Stimulated activated CD4-positive, alpha-beta T cell treated with anti-CD3 and anti-CD28 coated beads, Interleukin-2, amount 100 ng/mL, for 48 hours (primary cell): ENCODE results near the gene NRG3.

Source experiments
- DNase-seq, 2 donors: peaks; one replicate each; pipeline ENCODE4 v3.0.0-alpha.2; 2020

Gene NRG3

GRCh38 chr10:82234173-82234572 lies 359.2 kb downstream of the NRG3 start:
- no peak for DNase-seq

- no peak for DNase-seq
Measured at GRCh38 chr10:82236084-82236731, 361.2 kb downstream of the NRG3 start.

- no peak for DNase-seq
Measured at GRCh38 chr10:82238291-82238690, 363.3 kb downstream of the NRG3 start.

- DNase-seq: no peak
Measured at GRCh38 chr10:82240408-82240807, 365.4 kb downstream of the NRG3 start.

- DNase-seq: no peak
Measured at GRCh38 chr10:82242778-82243177, 367.8 kb downstream of the NRG3 start.

GRCh38 chr10:82245157-82245556 lies 370.2 kb downstream of the NRG3 start:
- no peak for DNase-seq

GRCh38 chr10:82245906-82246560 lies 371.0 kb downstream of the NRG3 start:
- DNase-seq: no peak

GRCh38 chr10:82249141-82249540 lies 374.1 kb downstream of the NRG3 start:
- no peak for DNase-seq

GRCh38 chr10:82251222-82251906 lies 376.4 kb downstream of the NRG3 start:
- DNase-seq: no peak

- no peak for DNase-seq
Measured at GRCh38 chr10:82252081-82252480, 377.1 kb downstream of the NRG3 start.

- no peak for DNase-seq
Measured at GRCh38 chr10:82254237-82254636, 379.2 kb downstream of the NRG3 start.

GRCh38 chr10:82256275-82256674 lies 381.3 kb downstream of the NRG3 start:
- no peak for DNase-seq

- DNase-seq: no peak
Measured at GRCh38 chr10:82266438-82266837, 391.4 kb downstream of the NRG3 start.

GRCh38 chr10:82267014-82267413 lies 392.0 kb downstream of the NRG3 start:
- DNase-seq: no peak

GRCh38 chr10:82267465-82267864 lies 392.5 kb downstream of the NRG3 start:
- DNase-seq: no peak

- no peak for DNase-seq
Measured at GRCh38 chr10:82267960-82268359, 393.0 kb downstream of the NRG3 start.

GRCh38 chr10:82277591-82277990 lies 402.6 kb downstream of the NRG3 start:
- no peak for DNase-seq

GRCh38 chr10:82278401-82279182 lies 403.6 kb downstream of the NRG3 start:
- no peak for DNase-seq

- no peak for DNase-seq
Measured at GRCh38 chr10:82282782-82283456, 407.9 kb downstream of the NRG3 start.

GRCh38 chr10:82284180-82284579 lies 409.2 kb downstream of the NRG3 start:
- DNase-seq: no peak

GRCh38 chr10:82288461-82288881 lies 413.5 kb downstream of the NRG3 start:
- no peak for DNase-seq

GRCh38 chr10:82289945-82290344 lies 415.0 kb downstream of the NRG3 start:
- no peak for DNase-seq

GRCh38 chr10:82294874-82295378 lies 419.9 kb downstream of the NRG3 start:
- no peak for DNase-seq
